Vagina (tissue), 2 donors: Measurements from ENCODE around the gene SPX.

ENCODE experiments used
- POLR2A ChIP-seq, 2 donors: fragments of 450-650 bp; IDR thresholded peaks; one replicate each; pipeline ENCODE4 v1.6.1; 2017; ENCODE audit warnings: antibody characterized with exemption in 2 of 2, mild to moderate bottlenecking in 2 of 2, moderate library complexity in 2 of 2
- TF ChIP-seq, protein P1 (sequence below), 3 experiments: fragments of 450-650 bp in 2 of 3; fragments of 200-600 bp in 1 of 3; sonication (generic) in 1 of 3; IDR thresholded peaks; one replicate each; pipeline ENCODE4 v1.5.1; 2017 to 2019; ENCODE audit warnings: antibody characterized with exemption in 3 of 3, mild to moderate bottlenecking in 2 of 3, moderate library complexity in 2 of 3

DNA sequence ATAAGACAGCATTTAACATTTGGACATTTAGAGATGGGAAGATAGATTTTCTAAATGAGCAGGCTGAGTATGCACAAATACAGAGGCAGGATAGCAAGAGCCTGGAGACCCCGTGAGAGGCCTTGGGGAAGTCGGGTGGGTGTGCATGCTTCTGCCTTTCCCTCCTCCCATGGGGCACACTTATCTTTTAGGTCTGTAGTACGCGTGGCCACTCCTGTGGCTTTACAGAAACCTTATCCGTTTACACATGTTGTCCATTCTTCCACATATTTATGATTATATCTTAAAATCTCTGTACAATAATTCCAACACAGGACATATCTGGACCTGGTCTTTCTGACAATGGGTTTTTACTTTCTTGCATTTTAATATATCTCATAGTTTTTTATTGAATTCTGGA lies 45.0 kb downstream of the SPX start:
- TF ChIP-seq, protein P1, sequence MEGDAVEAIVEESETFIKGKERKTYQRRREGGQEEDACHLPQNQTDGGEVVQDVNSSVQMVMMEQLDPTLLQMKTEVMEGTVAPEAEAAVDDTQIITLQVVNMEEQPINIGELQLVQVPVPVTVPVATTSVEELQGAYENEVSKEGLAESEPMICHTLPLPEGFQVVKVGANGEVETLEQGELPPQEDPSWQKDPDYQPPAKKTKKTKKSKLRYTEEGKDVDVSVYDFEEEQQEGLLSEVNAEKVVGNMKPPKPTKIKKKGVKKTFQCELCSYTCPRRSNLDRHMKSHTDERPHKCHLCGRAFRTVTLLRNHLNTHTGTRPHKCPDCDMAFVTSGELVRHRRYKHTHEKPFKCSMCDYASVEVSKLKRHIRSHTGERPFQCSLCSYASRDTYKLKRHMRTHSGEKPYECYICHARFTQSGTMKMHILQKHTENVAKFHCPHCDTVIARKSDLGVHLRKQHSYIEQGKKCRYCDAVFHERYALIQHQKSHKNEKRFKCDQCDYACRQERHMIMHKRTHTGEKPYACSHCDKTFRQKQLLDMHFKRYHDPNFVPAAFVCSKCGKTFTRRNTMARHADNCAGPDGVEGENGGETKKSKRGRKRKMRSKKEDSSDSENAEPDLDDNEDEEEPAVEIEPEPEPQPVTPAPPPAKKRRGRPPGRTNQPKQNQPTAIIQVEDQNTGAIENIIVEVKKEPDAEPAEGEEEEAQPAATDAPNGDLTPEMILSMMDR (IDR thresholded peaks at IDR 0.05), result no peak
- TF ChIP-seq POLR2A (IDR thresholded peaks at IDR 0.05), result no peak
